NCI-H526 treated with DMSO at 0.1 percent for 48 hours (cell line): ENCODE measurements around the gene SKOR2.
"Not testable (repeated sequence)": the region's sequence is repeated elsewhere in the genome, so short reads cannot be mapped to it uniquely, and the experiment has no call there.

Experiments used
- DNase-seq: peaks from one replicate; lab custom pipeline; 2025; lab: John Stamatoyannopoulos, UW

The SKOR2 gene

DNA sequence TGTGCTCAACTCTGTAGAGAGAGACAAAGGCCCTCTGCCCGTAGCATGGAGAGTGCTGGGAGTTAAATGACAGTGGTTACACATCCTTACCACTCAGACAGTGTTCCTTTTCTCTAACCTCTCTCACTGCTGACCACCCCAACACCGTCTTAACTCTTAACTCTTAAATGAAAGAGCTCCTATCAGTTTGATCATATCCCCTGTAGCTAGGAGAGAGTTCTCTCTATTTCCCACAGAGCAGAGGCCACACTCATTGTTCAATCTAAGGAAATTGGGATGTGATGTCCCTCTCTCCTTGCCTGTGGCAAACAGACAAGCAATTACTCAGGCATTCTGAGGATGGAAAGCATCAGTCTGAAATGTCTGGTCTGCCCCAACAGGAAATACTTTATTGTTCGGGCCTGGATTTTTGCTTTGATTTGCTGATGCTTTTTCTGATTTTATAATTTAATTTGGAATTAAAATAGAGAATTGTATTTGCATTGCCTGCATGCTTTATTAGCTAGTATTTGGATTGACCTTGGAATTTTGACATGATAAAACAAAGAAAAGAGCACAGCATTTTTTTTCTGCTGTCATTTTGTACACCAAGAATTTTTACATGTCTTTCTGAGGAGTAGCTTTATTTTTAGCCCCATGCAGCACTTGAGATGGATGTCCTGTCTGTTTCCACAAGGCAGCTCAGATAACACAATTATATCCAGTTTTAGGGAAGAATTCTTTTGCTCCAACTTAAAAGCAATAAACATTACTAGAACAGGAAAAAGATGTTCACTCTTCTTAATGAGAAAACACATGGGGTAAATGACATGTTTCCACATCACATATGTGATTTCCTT lies 47.6 kb downstream of the SKOR2 start:
- no peak for DNase-seq

DNA sequence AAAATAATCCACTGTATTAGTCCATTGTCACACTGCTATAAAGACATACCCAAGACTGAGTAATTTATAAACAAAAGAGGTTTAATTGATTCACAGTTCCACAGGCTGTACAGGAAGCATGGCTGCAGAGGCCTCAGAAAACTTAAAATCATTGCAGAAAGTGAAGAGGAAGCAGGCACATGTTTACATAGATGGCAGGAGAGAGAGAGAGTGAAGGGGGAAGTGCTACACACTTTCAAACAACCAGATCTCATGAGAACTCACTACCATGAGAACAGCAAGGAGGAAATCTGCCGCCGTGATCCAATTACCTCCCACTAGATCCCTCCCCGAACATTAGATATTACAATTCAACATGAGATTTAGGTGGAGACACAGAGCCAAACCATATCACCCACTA lies 55.5 kb downstream of the SKOR2 start:
- DNase-seq, result not testable (repeated sequence)

DNA sequence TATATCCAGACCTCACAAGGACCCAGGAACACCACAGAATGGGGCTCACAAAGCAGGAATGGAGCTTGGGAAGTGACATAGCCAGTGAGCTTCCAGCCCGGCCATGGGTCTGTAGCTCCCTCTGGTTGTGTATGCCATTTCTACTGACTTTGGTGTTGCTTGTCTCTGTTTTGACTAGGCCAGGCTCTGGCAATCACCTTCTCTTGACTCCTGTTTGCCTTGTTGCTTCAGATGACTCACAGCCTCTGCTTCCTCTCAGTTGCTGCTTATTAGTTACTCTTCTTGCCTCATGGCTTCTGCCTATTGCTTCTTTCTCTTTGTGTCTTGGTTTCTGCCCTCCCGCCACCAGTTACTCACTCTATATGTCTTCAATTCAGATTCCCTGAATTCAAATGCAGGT lies 59.5 kb downstream of the SKOR2 start:
- DNase-seq, result no peak

DNA sequence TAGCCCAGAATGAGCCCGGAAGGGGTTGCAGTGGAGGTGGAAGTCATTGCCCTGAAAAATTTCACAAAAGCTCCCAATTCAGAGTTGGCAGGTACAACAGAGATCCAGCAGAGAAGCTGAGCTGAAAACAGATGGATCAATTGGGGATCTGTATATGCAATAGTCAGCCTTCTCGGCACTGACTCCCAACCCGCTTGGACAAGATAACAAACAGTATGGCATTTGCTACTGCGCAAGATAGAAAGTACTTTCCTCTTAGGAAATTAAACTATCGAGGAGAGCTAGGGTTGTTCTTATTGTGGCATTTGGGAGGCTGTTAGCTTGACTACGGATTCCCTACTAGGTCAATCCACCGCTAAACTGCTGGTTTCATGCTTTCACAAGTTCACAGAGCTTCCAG lies 63.7 kb downstream of the SKOR2 start:
- no peak for DNase-seq

DNA sequence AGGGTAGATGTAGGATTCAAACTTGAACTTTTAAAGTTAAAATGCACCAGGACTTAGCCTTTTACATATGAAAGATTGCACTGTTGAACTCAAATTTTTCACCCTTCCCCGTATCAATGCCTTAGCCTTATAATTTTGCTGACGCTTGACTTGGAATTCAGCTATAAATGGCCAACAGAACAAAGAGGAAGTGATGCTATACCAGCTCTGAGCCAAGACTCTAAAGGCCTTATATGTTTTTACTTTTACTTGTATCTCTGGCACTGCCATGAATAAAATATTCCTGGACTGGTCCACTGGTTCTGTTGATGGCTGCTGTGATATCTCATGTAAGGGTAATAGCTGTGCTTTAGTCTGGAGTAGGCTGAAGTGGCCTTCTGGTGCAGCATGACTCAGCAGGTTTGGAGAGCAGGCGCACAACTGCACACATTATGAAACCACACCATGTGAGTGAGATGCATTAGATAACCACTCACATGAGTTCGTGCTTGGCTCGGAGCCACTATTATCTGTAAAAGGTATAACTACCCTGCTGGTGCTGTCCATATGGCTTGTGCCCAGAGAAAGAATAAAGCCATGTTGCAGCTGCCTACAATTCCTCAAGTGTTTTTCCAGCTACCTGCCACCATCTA lies 66.9 kb downstream of the SKOR2 start:
- no peak for DNase-seq

DNA sequence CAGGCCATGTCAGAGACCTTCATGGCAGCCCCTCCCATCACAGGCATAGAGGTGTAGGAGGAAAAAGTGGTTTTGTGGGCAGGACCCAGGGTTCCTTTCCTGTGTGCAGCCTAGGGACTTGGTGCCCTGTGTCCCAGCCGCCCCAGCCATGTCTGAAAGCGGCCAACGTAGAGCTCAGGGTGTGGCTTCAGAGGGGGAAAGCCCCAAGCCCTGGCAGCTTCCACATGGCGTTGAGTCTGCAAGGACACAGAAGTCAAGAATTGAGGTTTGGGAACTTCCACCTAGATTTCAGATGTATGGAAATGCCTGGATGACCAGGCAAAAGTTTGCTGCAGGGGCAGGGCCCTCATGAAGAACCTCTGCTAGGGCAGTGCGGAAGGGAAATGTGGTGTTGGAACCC lies 69.3 kb downstream of the SKOR2 start:
- not testable (repeated sequence) for DNase-seq

DNA sequence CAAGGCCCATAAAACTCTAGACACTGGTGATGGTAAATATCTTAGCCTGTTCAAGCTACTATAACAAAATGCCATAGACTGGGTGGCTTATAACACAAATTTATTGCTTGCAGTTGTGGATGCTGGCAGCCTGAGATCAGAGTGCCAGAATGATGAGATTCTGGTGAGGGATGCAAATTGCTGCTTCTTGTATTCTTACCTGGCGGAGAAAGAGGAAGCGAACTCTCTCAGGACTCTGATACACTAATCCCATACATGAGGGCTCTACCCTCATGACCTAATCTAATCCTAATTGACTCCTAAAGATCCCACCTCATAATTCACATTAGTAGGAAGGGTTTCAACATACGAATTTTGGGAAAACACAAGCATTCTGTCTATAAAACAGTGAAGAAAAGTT lies 70.7 kb downstream of the SKOR2 start:
- DNase-seq, result no peak

DNA sequence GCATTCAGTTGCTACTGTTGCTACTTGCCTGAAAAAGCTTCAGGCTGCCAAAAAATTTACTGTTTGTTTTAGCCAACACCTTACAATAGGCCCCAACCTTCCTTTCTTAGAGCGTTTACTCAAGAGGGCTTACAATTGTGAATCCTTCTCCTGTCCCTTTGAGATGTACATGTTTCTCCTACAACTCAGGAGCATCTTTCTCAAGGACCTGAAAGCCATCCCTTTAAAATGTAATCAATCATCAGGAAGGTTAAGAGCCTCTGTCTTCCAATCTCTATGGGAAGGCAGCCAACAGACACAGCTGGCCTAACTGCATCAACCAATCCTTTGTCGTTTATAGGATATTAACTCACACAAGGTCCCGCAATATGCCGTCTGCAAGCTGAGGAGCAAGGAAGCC lies 71.9 kb downstream of the SKOR2 start:
- DNase-seq, result no peak

DNA sequence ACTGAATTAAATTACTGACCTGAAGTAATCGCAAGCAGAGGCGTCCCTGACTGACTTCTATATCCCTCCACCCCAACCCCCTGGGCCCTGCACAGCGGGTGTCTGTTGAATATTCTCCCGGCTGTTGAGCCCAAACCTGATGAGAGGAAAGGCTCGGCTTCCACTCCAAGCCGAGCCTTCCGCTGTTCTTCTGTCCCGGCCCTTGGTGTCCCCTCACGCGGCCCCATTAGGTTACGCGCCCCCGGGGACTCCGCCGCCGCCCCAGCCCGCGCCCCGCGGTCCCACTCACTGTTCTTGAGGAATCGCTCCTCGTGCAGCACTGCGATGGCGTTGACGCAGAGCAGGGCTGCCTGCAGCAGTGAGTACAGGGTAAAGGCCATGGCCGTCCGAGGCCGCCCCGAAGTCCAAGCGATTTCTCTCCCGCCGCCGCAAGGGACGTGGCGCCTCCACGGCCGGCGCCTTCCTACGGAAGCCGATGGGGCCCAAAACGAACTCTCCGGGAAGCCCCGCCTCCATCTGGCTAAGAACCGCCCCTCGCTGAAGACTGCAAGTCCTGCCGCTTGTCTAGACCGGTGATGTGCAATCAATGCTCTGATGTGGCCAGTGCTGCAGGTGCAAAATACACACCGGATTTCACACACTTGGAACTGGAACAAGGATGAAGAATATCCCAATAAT lies 75.4 kb downstream of the SKOR2 start, which contains the start of gene IER3IP1:
Gene IER3IP1 (minus strand): TSS at position 467 of the 678 bp plus-strand sequence. CDS start 87 bp downstream, at position 380.
- DNase-seq, result peak; percentile 83

DNA sequence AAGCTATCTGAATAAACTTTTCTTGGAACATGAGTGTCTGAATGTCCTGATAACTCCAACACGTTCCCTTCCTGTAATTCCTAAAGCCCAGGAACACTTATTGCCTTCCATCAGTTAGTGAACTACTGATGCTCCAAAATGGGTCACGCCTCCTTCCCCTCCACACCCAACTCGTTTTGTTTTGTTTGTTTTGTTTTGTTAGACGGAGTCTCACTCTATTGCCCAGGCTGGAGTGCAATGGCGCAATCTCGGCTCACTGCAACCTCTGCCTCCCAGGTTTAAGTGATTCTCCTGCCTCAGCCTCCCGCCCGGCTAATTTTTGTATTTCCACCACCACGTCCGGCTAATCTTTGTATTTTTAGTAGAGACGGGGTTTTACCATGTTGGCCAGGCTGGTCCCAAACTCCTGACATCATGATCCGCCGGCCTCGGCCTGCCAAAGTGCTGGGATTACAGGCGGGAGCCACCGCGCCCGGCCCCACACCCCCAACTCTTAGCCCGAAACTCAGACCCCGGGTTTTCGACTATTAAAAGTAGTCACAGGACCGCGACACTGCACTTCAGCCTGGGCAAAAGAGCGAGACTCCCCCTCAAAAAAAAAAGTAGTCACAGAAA lies 76.1 kb downstream of the SKOR2 start:
- no peak for DNase-seq

DNA sequence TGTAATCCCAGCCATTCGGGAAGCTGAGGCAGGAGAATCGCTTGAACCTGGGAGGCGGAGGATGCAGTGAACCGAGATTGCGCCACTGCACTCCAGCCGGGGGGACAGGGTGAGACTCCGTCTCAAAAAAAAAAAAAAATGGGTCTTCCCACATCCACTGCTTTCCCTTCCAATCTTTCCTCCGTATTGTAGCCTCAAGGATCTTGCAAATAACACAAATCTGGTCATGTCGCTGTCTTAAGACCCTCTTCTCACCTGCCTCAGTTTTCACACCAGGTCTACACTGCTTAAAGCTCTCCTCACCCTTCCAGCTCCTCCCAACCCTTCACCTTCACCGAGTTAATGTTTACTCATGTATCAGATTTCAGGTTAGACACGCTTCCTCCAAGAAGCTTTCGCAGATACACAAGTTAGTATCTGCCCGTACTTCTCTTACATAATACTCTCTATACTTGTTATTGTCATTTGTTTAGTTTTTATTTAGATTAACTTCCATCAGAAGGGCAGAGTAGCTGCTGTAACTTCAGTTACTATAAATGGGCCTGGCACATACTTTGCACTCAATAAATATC lies 76.8 kb downstream of the SKOR2 start:
- DNase-seq, result no peak

DNA sequence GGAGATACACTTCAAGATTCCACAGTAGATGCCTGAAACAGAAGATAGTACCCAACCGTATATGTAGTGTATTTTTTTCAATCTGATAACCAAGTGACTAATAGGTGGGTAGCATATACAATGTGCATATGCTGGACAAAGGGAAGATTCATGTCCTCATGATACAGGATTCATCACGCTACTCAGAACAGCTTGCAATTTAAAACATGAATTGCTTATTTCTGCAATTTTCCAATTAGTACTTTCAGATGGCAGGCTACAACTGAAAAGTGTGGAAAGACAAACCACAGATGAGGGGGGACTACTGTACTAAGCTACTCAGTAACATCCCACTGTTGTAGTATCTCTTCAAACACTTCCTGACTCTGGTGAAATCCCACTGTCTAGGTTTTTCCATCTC lies 79.0 kb downstream of the SKOR2 start:
- no peak for DNase-seq

DNA sequence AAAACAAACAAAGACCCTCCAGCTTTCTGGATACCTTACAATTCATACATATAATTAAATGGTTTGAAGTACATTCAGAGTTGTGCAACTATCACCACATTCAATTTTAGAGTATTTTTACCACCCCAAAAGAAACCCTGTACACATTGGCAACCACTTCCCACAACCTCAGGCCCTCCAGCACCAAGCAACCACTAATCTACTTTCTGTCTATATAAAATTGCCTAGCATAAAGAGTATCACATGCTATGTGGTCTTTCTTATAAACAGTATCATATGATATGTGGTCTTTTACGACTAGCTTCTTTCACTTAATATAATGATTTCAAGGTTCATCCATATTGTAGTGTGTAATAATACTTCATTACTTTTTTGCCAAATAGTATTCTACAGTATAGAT lies 82.5 kb downstream of the SKOR2 start:
- no peak for DNase-seq

DNA sequence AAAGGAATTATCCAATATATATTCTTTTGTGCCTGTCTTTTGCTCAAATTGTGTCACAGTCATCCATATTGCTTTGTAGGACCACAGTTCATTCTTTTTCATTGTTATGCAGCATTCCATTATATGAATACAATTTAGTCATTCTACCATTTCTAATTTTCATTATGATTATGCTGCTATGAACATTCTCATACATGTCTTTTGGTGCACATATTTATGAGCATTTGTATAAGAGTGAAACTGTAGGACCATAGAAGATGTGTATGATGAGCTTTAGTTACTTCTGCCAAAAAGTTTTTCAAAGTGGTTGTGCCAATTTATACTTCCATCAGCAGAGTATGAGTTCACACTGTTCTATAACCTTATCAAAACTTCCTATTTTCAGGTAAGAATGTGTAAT lies 83.0 kb downstream of the SKOR2 start:
- no peak for DNase-seq

DNA sequence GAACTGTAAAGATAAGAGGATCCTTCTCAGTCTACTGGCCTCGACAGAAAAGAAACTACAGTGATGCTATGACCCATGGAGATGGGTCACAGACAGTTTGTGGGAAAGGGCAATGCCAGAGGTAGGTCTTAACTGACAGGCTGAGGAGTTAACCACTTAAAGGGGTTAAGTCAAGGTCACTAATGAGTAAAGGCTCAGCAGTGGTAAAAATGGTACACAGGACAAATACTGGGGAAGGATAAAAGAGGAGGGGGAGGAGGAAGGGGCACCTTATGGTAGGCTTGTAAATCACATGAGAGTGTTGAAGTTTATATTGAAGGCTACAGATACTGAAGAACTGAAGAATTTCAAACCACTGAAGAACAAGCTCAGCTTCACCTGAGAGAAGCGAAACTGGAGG lies 85.2 kb downstream of the SKOR2 start:
- no peak for DNase-seq

DNA sequence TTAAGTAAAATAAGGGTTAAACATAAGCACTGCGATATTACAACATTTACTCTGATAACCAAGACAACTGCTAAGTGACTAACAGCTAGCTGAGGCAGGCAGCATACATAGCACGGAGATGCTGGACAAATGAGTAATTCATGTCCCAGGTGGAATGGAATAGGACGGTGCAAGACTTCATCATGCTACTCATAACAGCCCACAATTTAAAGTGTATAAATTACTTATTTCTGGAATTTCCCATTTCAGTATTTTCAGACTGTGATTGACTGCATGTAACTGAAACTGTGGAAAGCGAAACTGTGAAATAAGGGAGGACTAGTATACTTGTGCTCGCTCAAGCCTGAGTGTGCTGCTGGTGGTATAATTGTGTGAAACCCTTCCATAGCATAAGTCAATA lies 88.2 kb downstream of the SKOR2 start:
- no peak for DNase-seq

DNA sequence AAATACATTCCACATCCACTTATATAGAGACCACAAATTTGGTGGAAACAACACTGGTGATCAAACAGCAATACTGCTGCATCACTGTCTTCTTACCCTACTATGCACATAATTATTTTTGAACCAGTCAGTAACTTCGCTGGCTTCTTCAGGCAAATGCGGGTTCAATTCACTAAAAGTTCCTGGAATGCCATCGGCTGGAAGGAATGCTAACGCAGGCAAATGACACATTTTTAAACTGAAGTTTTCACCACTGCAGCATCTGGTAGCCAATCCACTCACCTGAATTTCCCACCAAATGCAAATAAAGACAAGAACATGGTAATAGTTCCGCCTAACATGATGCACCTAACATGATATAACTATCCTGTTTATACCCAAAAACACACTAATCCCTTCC lies 91.2 kb downstream of the SKOR2 start:
- no peak for DNase-seq

DNA sequence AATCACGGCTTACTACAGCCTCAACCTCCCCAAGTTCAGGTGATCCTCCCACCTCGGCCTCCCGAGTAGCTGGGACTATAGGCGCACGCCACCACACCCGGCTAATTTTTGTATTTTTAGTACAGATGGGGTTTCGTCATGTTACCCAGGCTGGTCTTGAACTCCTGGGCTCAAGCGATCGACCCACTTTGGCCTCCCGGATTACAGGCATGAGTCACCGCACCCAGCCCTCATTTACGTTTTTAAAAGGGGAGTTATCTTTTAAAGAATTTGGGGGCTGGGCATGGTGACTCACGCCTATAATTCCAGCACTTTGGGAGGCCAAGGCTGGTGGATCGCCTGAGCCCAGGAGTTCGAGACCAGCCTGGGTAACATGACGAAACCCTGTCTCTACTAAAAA lies 93.1 kb downstream of the SKOR2 start:
- DNase-seq, result not testable (repeated sequence)
